MM.1S (cell line): ENCODE results near the gene TSSC4.

Experiments used
- CTCF ChIP-seq: fragments of 300-600 bp; sonication (generic); IDR thresholded peaks from 2 replicates; pipeline ENCODE4 v1.5.1; 2016; ENCODE audit warnings: antibody characterized with exemption, low read length, mixed read lengths
- EZH2phosphoT487 ChIP-seq: fragments of 300-600 bp; sonication (generic); IDR thresholded peaks from 2 replicates; pipeline ENCODE4 v1.6.1; 2018; ENCODE audit warnings: antibody characterized with exemption, low read length

- TF ChIP-seq CTCF (no peak), EZH2phosphoT487 (no peak)
Observed at GRCh38 chr11:2397005-2397404, 3.5 kb upstream of the TSSC4 start.
